WI38 (cell line): ENCODE results near the gene KCNIP1.

Experiments used
- H3K4me3 ChIP-seq: 2 replicates; pipeline ENCODE4 v1.5.1; 2011; ENCODE audit warnings: low read depth, mild to moderate bottlenecking, control low read depth, low read length
- TF ChIP-seq, protein P1 (sequence below): IDR thresholded peaks from 2 replicates; pipeline ENCODE4 v1.5.1; 2012; ENCODE audit warnings: low read depth, mild to moderate bottlenecking, control low read depth, low read length

The KCNIP1 gene

DNA sequence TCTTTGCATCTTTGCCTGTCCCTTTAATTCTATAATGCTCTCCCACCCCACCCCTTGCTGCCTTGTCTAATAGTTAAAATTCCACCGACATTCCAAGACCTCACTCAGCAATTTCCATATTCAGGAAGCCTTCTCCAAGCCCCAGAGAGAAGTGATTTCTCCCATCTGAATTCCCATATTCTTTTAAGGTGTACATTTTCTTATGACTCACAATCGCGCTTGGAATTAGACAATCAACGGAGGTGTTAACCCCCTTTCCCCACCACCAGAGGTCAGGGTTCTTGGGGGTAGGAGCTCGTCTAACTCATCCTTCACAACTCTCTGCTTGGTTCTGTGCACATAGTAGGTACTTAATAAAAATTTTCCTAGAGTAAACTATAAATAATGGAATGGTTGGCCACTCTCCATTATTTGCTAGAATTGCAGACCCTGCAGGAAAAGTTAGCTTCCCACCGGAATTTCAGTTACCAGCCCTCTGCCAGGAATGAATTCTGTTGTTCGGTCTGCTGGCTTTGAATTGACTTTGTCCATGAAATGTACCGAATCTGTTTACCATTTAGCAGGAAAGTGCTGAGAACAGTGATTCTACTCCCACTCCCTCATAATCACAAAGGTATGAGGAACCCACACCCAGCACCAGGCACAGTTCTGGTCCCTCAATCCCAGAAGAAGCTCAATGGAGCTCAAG, 5.0 kb downstream of the KCNIP1 start:
- TF ChIP-seq, protein P1, sequence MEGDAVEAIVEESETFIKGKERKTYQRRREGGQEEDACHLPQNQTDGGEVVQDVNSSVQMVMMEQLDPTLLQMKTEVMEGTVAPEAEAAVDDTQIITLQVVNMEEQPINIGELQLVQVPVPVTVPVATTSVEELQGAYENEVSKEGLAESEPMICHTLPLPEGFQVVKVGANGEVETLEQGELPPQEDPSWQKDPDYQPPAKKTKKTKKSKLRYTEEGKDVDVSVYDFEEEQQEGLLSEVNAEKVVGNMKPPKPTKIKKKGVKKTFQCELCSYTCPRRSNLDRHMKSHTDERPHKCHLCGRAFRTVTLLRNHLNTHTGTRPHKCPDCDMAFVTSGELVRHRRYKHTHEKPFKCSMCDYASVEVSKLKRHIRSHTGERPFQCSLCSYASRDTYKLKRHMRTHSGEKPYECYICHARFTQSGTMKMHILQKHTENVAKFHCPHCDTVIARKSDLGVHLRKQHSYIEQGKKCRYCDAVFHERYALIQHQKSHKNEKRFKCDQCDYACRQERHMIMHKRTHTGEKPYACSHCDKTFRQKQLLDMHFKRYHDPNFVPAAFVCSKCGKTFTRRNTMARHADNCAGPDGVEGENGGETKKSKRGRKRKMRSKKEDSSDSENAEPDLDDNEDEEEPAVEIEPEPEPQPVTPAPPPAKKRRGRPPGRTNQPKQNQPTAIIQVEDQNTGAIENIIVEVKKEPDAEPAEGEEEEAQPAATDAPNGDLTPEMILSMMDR, result no peak
- no peak overlapping the region for H3K4me3 ChIP-seq

GRCh38 chr5:170509348-170509660, 5.5 kb downstream of the KCNIP1 start:
- TF ChIP-seq, protein P1, result no peak
- H3K4me3 ChIP-seq, result no peak overlapping the region

- TF ChIP-seq, protein P1, result no peak
These were observed 6.3 kb downstream of the KCNIP1 start for GRCh38 chr5:170510126-170510525.

GRCh38 chr5:170510559-170510958, 6.7 kb downstream of the KCNIP1 start:
- TF ChIP-seq, protein P1, result no peak
- no peak overlapping the region for H3K4me3 ChIP-seq

More at GRCh38 chr5:170510126-170510525, 6.3 kb downstream of the KCNIP1 start:
- no peak overlapping the region for H3K4me3 ChIP-seq

GRCh38 chr5:170511551-170512258, 7.9 kb downstream of the KCNIP1 start:
- no peak overlapping the region for H3K4me3 ChIP-seq
- TF ChIP-seq, protein P1, result no peak

DNA sequence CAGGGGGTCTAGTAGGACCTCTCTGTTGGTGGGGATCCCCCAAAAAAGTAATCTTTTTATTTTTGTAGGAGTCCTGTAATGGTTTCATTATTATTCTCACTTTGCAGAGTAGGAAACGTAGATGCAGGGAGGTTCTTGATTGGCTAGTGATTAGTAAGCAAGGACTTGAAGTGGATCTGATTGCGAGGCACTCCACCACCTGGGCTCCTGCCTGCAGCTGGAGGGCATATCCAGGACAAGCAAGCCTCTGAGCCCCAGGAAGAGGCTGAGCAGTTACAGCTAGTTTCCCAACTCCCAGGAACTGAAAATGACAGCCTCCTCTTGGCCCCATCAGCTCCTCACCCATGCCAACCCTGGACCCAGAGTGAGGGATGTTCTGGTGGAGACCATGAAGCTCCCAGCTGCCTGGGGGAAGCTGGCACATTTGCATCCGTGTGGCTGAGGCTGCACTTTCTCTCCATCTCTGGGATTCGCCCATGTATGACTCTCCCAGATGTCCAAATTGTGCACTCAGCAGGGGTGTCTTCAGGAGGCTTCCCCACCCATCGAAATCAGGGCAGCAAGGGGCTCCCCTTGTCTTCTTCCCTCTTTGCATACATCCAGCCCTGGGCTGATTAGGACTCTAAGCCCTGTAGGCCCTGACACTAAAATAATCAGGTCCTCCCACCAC, 10.2 kb downstream of the KCNIP1 start:
- TF ChIP-seq, protein P1, result no peak
- no peak overlapping the region for H3K4me3 ChIP-seq

GRCh38 chr5:170517411-170517810, 13.6 kb downstream of the KCNIP1 start:
- no peak overlapping the region for H3K4me3 ChIP-seq
- TF ChIP-seq, protein P1, result no peak
